Measurements from ENCODE around the gene DDX51.

DNA sequence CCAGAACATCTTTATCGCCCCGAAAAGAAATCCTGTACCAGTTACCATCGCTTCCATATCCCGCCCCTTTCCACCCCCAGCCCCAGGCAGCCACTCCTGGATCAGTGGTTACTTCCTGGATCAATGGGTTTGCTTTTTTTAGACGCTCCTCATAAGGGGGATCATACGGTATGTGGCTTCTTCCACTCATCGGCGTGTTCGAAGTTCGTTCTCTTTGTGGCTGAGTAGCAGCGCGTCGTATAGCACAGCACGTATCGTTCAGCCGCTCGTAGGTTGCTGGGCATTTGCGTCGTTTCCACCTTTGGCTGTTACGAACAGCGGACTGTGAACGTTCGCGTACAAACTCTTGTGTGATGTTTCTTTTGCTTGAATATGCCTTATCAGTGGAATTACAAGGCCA is 2.0 kb upstream of the DDX51 start:
- TF ChIP-seq, protein P1, sequence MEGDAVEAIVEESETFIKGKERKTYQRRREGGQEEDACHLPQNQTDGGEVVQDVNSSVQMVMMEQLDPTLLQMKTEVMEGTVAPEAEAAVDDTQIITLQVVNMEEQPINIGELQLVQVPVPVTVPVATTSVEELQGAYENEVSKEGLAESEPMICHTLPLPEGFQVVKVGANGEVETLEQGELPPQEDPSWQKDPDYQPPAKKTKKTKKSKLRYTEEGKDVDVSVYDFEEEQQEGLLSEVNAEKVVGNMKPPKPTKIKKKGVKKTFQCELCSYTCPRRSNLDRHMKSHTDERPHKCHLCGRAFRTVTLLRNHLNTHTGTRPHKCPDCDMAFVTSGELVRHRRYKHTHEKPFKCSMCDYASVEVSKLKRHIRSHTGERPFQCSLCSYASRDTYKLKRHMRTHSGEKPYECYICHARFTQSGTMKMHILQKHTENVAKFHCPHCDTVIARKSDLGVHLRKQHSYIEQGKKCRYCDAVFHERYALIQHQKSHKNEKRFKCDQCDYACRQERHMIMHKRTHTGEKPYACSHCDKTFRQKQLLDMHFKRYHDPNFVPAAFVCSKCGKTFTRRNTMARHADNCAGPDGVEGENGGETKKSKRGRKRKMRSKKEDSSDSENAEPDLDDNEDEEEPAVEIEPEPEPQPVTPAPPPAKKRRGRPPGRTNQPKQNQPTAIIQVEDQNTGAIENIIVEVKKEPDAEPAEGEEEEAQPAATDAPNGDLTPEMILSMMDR (conservative IDR thresholded peaks at IDR 0.05; ENCODE audit: low read depth, low read length): no peak
- no peak for TF ChIP-seq EZH2phosphoT487 (IDR thresholded peaks at IDR 0.05; ENCODE audit: borderline replicate concordance, low read length)

Data from PC-3 (cell line).